ENCODE data around the gene ZNF320. TPM values are rescaled to one million over a fixed set of nuclear protein-coding genes. Genes with fewer than 3 reads are reported as not detected.
A peak's percentile ranks its signal among the peaks of the same experiment; 100 is the strongest.
"Not testable (repeated sequence)": the region's sequence is repeated elsewhere in the genome, so short reads cannot be mapped to it uniquely, and the experiment has no call there.

The ZNF320 gene
- 9.3 TPM for total RNA-seq
- long read RNA-seq, partial matches to known transcripts = 0 of 4 reads
- long read RNA-seq, other reads (novel, unspliced or antisense) = 4 of 4 reads

- intact Hi-C loops (cut with micrococcal nuclease) = no loop called here
- DNase-seq = peak; percentile 98
Observed at GRCh38 chr19:52897138-52897935, at the start of gene ZNF320. Gene ZNF320, minus strand, starts transcription at chr19:52897635. Its CDS starts 7,380 bp downstream, at chr19:52890255.

GRCh38 chr19:52946322-52947310 is 49.2 kb upstream of the ZNF320 start:
- ATAC-seq = peak; percentile 73
- peak; percentile 79 for DNase-seq
- intact Hi-C loops (cut with micrococcal nuclease) = no loop called here

More at GRCh38 chr19:52897138-52897935, at the start of gene ZNF320:
- peak; percentile 100 for ATAC-seq

GRCh38 chr19:52945652-52946321 is 48.4 kb upstream of the ZNF320 start:
- DNase-seq (no peak), ATAC-seq (no peak)
- intact Hi-C loops (cut with micrococcal nuclease) = no loop called here

DNA sequence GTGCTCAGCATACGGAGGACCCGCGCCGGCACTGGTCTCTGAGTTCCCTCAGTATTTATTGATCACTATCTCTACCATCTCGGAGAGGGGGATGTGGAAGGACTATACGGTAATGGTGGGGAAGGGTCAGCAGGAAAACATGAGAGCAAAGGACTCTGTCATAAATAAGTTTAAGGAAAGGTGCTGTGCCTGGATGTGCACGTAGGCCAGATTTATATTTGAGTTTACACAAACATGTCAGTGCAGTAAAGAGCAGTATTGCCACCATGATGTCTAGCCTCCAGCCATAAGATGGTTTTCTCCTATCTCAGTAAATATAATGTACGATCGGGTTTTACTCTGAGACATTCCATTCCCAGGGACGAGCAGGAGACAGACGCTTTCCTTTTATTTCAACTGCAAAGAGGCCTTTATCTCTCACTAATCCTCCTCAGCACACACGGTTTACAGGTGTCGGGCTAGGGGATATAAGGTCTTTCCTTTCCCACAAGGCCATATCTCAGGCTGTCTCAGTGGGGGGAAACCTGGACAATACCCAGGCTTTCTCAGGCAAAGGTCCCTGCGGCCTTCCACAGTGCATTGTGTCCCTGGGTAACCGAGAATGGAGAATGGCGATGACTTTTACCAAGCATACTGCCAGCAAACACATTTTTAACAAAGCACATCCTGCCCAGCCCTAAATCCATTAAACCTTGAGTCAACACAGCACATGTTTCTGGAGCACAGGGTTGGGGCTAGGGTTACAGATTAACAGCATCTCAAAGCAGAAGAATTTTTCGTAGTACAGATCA is 47.5 kb upstream of the ZNF320 start:
- intact Hi-C loops (cut with micrococcal nuclease); DNase-seq; ATAC-seq: not testable (repeated sequence)

DNA sequence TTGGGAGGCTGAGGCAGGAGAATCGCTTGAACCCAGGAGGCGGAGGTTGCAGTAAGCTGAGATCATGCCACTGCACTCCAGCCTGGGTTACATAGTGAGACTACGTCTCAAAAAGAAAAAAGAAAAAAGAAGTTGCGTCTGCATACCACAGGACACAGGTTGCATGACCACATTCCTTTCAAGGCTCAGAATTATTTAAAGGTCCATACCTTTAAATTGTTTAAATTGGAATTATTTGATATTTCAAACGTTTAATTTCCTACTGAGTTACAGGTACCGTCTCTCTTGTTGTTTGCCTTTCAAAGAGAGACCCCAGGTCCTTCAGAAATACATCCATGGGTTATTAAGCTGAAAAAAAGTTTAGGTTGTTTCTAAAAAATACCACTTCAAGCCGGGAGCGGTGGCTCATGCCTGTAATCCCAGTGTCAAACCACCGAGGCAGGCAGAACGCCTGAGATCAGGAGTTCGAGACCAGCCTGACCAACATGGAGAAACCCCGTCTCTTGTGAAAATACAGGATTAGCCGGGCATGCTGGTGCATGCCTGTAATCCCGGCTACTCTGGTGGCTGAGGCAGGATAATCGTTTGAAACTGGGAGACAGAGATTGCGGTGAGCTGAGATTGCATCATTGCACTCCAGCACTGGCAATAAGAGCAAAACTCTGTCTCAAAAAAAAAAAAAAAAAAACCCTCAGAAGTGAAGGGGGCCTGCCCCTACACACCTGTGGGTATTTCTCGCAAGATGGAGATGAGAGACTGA is 46.6 kb upstream of the ZNF320 start:
- DNase-seq (no peak), ATAC-seq (no peak)
- intact Hi-C loops (cut with micrococcal nuclease) = no loop called here

- no peak for DNase-seq
- intact Hi-C loops (cut with micrococcal nuclease) = no loop called here
- no peak for ATAC-seq
Observed at GRCh38 chr19:52943134-52943883, 45.9 kb upstream of the ZNF320 start.

GRCh38 chr19:52942386-52943133 is 45.1 kb upstream of the ZNF320 start:
- ATAC-seq (peak; percentile 99), DNase-seq (peak; percentile 95)
- intact Hi-C loops (cut with micrococcal nuclease) = no loop called here

DNA sequence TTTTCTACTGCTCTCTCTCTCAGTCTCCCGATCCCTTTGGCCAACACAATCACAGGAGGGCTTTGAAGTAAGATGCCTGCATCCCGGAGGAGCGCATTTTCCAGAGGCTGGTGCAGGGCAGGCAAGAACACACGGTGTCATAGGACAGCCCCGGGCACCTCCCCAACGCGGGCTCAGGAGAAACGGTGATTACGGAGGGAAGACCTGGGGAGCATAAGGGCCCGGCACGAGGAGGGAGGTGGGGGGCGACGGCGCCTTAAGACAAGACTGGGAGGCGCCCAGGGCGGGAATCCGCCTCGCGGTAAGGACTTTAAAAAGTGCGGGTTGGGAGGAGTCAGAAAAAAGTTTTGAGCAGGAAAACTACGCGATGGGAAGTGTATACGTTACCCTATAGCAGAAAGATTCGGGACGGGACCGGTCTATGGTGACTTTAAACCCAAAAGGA is 44.5 kb upstream of the ZNF320 start:
- peak; percentile 60 for DNase-seq
- peak; percentile 54 for ATAC-seq
- intact Hi-C loops (cut with micrococcal nuclease) = no loop called here

DNA sequence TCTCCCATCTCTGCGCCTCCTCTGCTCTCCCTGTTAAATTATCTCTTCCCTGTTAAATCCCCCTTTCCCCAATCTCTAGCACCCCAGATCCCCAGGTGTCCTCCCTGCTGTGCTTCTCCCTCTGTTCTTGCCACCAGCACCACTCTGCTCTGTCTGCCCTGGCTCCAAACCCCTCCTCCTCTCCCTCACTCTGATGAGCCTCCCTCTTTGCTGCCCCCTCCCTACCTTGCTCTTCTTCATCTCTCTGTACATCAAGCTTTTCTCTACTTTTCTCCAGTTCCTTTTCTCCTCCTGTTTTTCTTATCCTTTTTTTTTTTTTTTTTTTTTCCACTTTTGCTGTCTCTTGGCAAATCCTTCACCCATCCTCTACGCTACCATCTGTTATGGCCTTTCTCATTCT is 44.1 kb upstream of the ZNF320 start:
- intact Hi-C loops (cut with micrococcal nuclease) = not testable (repeated sequence)

DNA sequence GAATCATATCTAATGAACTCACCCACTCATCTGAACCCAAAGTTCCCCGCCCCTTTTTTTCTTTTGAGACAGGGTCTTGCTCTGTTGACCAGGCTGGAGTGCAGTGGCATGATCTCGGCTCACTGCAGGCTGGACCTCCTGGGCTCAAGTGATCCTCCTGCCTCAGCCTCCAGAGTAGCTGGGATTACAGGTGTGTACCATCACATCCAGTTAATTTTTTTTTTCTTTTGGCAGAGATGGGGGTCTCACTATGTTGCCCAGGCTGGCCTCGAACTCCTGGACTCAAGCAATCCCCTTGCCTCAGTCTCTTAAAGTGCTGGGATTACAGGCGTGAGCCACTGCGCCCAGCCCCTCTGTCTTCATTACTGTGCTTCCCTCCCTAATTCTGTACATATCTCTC is 43.5 kb upstream of the ZNF320 start:
- DNase-seq; intact Hi-C loops (cut with micrococcal nuclease); ATAC-seq: not testable (repeated sequence)

More for the DNA sequence above, 44.1 kb upstream of the ZNF320 start:
- not testable (repeated sequence) for ATAC-seq, DNase-seq

DNA sequence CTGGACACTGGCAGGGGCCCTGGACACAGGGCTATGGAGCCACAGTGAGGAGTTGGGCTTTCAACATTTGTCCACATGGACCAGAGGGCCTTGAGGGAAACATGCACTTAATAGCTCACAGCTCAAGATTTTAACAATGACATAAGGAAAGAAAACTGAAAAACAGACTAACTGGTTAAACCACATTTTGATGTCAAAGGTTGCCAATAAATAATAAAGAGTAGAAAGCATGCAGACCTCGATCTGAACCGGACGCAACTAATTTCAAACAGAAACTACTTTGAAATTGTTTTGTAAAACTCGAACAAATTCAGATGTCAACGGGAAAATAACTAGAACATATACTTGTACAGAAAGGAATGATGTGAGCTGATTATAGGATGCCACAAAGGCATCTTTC is 41.3 kb upstream of the ZNF320 start:
- ATAC-seq = no peak
- intact Hi-C loops (cut with micrococcal nuclease) = no loop called here

DNA sequence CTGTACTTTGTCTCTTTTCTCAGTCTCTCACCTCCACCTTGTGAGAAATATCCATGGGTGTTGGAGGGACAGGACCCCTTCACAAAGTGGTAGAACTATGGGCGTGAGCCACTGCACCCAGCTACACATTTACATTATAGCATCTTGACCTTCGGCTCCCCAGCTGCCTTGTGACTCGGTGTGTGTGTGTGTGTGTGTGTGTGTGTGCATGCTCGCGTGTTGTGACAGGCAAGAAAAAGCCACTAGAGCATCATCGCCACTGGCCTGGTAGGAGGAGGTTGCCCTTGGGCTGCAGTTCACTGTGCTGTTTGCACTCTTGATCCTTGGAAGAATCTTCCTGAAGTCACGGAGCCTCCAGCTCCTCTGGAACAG is 39.5 kb upstream of the ZNF320 start:
- DNase-seq = no peak
- intact Hi-C loops (cut with micrococcal nuclease) = no loop called here
- ATAC-seq = no peak

More for the DNA sequence above, 41.3 kb upstream of the ZNF320 start:
- DNase-seq = no peak

- intact Hi-C loops (cut with micrococcal nuclease) = no loop called here
- ATAC-seq (no peak), DNase-seq (no peak)
Observed at GRCh38 chr19:52936151-52936953, 38.9 kb upstream of the ZNF320 start.

DNA sequence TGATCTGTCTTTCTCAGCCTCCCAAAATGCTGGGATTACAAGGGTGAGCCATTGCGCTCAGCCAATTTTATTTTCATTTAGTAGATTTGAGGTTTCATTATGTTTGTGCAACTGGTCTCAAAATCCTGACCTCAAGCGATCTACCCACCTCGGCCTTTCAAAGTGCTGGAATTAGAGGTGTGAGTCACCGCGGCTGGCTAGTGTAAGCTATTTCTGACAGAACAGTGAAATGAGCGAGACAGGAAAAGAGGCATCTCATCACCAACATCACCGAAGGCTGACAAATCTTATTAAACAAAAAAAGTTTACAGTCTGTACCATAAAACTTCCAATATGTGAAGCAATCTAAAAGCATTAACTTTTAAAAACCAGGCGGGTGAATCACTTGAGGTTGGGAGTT is 38.0 kb upstream of the ZNF320 start:
- ATAC-seq = no peak
- intact Hi-C loops (cut with micrococcal nuclease) = no loop called here
- no peak for DNase-seq

- DNase-seq; ATAC-seq; intact Hi-C loops (cut with micrococcal nuclease): not testable (repeated sequence)
Observed at GRCh38 chr19:52924641-52925040, 27.2 kb upstream of the ZNF320 start.
